Hepatocyte (in vitro differentiated cells): ENCODE results near the gene RIMS4. TPM values are rescaled to one million over a fixed set of nuclear protein-coding genes. Genes with fewer than 3 reads are reported as not detected.
A peak's percentile ranks its signal among the peaks of the same experiment; 100 is the strongest.

ENCODE experiments used
- DNase-seq: peaks from one replicate; pipeline ENCODE4 v3.0.0-alpha.2; 2016; ENCODE audit warnings: low spot score
- H2AFZ ChIP-seq: fragments of 200-600 bp; sonication (generic); 2 replicates; pipeline ENCODE4 v1.6.0; 2016; ENCODE audit warnings: antibody characterized with exemption, mild to moderate bottlenecking
- H3K27ac ChIP-seq: fragments of 200-600 bp; sonication (generic); 2 replicates; pipeline ENCODE4 v1.5.1; 2016; ENCODE audit warnings: mild to moderate bottlenecking
- H3K27me3 ChIP-seq: fragments of 200-600 bp; sonication (generic); 2 replicates; pipeline ENCODE4 v1.6.1; 2016
- H3K36me3 ChIP-seq: fragments of 200-600 bp; sonication (generic); replicated peaks from 2 replicates; pipeline ENCODE4 v1.5.1; 2016; ENCODE audit warnings: low read depth; ENCODE audit not compliant: insufficient read depth
- H3K4me1 ChIP-seq: fragments of 200-600 bp; sonication (generic); 2 replicates; pipeline ENCODE4 v1.5.1; 2016; ENCODE audit warnings: mild to moderate bottlenecking, moderate library complexity; ENCODE audit not compliant: insufficient read depth
- H3K4me2 ChIP-seq: fragments of 200-600 bp; sonication (generic); 2 replicates; pipeline ENCODE4 v1.6.0; 2016
- H3K4me3 ChIP-seq: fragments of 200-600 bp; sonication (generic); 2 replicates; pipeline ENCODE4 v1.5.1; 2016; ENCODE audit warnings: mild to moderate bottlenecking
- H3K79me2 ChIP-seq: fragments of 200-600 bp; sonication (generic); 2 replicates; pipeline ENCODE4 v1.6.0; 2017; ENCODE audit warnings: mild to moderate bottlenecking
- H3K9me2 ChIP-seq: fragments of 200-600 bp; sonication (generic); replicated peaks from 2 replicates; pipeline ENCODE4 v1.6.0; 2017; ENCODE audit warnings: mild to moderate bottlenecking; ENCODE audit not compliant: insufficient read depth
- H3K9me3 ChIP-seq: fragments of 200-600 bp; sonication (generic); 2 replicates; pipeline ENCODE4 v1.5.1; 2016; ENCODE audit warnings: low read depth, mild to moderate bottlenecking
- H4K20me1 ChIP-seq: fragments of 200-600 bp; sonication (generic); 2 replicates; pipeline ENCODE4 v1.6.0; 2016; ENCODE audit warnings: mild to moderate bottlenecking; ENCODE audit not compliant: insufficient read depth, poor library complexity, severe bottlenecking
- EZH2 ChIP-seq: fragments of 200-600 bp; sonication (generic); IDR thresholded peaks from 2 replicates; pipeline ENCODE4 v1.6.1; 2016; ENCODE audit warnings: antibody characterized with exemption, mild to moderate bottlenecking, borderline replicate concordance
- EZH2phosphoT487 ChIP-seq: fragments of 200-600 bp; sonication (generic); IDR thresholded peaks from one replicate; pipeline ENCODE4 v1.6.1; 2018; ENCODE audit warnings: antibody characterized with exemption, mild to moderate bottlenecking, low read depth, moderate library complexity; ENCODE audit not compliant: unreplicated experiment, severe bottlenecking
- whole genome bisulfite sequencing: methylation state at CpG from one replicate; pipeline ENCODE4 v1.1.6; 2016; ENCODE audit warnings: low lambda C conversion rate; ENCODE audit errors: missing lambda C conversion rate; 5-methylcytosine and 5-hydroxymethylcytosine counted together
- polyA plus RNA-seq: library from polyadenylated mRNA; unstranded; fragments of >200 nt; fragmentation: Nextera tagmentation; extraction: Ambion mirVana; gene quantifications from 2 replicates; pipeline ENCODE4 v1.2.1, GENCODE V29; 2016
- total RNA-seq: library from RNA; depleted of rRNA; stranded (reverse); fragments of >200 nt; gene quantifications from 2 replicates; pipeline ENCODE4 v1.2.3, GENCODE V29; 2014
- TF ChIP-seq, protein P1 (sequence below): fragments of 200-600 bp; sonication (generic); IDR thresholded peaks from 2 replicates; pipeline ENCODE4 v1.5.1; 2016; ENCODE audit warnings: antibody characterized with exemption, mild to moderate bottlenecking; ENCODE audit not compliant: poor library complexity

Gene RIMS4
- total and polyA plus RNA-seq, 2 experiments from 2014 or later, result 5.1 to 9.0 TPM

DNA sequence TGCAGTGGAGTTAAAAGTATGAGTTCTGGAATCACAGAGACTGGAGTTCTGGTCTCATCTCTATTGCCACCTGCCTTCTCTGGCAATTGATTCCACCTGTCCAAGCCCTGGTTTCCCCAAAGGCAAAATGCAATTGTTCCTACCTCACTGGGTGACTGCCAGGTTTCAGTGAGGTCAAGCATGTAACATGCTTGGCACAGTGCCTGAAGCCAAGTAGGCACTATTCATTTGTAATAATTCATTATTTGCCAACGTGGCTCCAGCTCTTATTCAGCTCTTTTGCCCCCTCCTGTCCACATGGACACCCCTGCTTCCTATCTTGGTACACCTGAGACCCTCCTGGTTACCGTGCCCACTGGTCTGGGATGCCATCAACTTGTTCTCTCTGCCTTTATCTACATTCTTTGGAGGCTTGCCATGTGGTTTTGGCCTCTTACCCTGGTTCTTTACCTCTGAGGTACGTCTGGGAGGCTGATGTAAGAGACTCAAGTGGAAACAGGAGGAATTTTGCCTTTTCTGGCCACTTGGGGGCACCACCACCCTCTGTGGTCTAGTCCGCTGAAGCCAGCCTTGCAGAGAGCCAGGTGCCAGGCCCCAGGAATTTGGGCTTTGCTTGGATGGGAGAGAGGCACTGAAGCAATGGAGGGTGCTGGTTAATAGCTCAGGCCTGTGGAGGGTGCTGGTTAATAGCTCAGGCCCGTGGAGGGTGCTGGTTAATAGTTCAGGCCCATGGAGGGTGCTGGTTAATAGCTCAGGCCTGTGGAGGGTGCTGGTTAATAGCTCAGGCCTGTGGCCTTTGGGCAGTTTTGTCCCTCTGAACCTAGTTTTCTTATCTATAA is 63.0 kb downstream of the RIMS4 start:
- Histone ChIP-seq H3K9me2 (no peaks in the 10 kb centered on the region), H3K4me2 (no peak overlapping the region)
- 19% methylated on average over 5 of the region's 5 CpGs for WGBS

DNA sequence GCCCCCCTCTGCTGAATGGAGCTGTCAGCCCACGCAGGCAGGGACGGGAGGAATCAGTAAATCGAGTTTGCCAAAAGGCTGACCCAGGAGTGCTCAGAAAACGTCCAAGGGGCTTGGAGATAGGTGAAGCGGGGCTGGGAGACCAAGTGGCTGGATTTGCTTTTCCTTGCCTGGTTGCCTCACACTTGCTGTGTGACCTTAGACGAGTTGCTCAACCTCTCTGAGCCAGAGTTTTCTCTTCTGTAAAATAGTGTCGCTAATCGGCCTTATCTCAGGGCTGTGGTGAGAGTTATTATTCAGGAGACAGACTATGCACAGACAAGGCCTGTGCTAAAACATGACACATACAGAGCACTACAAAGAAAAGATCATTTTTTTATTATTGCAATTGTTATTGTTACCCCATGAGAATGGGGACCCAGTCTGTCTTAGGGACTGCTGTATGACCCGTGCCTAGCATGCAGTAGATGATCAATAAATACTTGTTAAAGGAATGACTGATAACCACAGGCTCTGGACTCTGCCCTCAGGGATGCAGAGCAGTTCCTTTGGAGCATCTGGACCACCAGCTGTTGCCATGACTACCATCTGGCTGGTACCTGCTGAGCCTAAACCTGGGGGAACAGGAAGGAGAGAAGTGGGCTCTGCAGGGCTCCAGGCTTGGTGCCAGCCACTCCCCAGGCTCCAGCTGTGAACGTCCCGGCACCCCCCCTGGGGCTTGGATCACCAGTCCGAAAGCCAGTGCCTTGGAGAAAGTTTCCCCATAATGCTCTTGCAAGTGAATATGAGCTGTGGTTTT is 63.8 kb downstream of the RIMS4 start:
- Histone ChIP-seq H3K27ac (no peak overlapping the region), H2AFZ (peak overlapping the region; percentile 61), H4K20me1 (no peaks in the 10 kb centered on the region), H3K4me3 (peak overlapping the region; percentile 47), H3K27me3 (peaks cover 4% of the 10 kb centered on the region), H3K36me3 (no peaks in the 10 kb centered on the region), H3K4me2 (peak overlapping the region; percentile 99), H3K4me1 (peaks cover 10% of the 10 kb centered on the region), H3K9me2 (no peaks in the 10 kb centered on the region), H3K79me2 (no peaks in the 10 kb centered on the region), H3K9me3 (no peaks in the 10 kb centered on the region)
- no peak for DNase-seq
- WGBS, result 45% methylated on average over 12 of the region's 12 CpGs
- TF ChIP-seq, protein P1, sequence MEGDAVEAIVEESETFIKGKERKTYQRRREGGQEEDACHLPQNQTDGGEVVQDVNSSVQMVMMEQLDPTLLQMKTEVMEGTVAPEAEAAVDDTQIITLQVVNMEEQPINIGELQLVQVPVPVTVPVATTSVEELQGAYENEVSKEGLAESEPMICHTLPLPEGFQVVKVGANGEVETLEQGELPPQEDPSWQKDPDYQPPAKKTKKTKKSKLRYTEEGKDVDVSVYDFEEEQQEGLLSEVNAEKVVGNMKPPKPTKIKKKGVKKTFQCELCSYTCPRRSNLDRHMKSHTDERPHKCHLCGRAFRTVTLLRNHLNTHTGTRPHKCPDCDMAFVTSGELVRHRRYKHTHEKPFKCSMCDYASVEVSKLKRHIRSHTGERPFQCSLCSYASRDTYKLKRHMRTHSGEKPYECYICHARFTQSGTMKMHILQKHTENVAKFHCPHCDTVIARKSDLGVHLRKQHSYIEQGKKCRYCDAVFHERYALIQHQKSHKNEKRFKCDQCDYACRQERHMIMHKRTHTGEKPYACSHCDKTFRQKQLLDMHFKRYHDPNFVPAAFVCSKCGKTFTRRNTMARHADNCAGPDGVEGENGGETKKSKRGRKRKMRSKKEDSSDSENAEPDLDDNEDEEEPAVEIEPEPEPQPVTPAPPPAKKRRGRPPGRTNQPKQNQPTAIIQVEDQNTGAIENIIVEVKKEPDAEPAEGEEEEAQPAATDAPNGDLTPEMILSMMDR, result no peak
- TF ChIP-seq EZH2phosphoT487 (no peak), EZH2 (no peak)

More for the DNA sequence above, 63.0 kb downstream of the RIMS4 start:
- no peak overlapping the region for H2AFZ ChIP-seq
- H3K36me3 ChIP-seq, result no peaks in the 10 kb centered on the region
- no peak for TF ChIP-seq EZH2
- TF ChIP-seq, protein P1, result peak; percentile 69
- TF ChIP-seq EZH2phosphoT487, result no peak
- peaks cover 4% of the 10 kb centered on the region for H3K27me3 ChIP-seq
- H3K4me3 ChIP-seq, result no peak overlapping the region
- H3K9me3 ChIP-seq, result no peaks in the 10 kb centered on the region
- no peak overlapping the region for H3K27ac ChIP-seq
- no peaks in the 10 kb centered on the region for H4K20me1 ChIP-seq
- peak; percentile 86 for DNase-seq
- no peaks in the 10 kb centered on the region for H3K79me2 ChIP-seq
- peaks cover 10% of the 10 kb centered on the region for H3K4me1 ChIP-seq

DNA sequence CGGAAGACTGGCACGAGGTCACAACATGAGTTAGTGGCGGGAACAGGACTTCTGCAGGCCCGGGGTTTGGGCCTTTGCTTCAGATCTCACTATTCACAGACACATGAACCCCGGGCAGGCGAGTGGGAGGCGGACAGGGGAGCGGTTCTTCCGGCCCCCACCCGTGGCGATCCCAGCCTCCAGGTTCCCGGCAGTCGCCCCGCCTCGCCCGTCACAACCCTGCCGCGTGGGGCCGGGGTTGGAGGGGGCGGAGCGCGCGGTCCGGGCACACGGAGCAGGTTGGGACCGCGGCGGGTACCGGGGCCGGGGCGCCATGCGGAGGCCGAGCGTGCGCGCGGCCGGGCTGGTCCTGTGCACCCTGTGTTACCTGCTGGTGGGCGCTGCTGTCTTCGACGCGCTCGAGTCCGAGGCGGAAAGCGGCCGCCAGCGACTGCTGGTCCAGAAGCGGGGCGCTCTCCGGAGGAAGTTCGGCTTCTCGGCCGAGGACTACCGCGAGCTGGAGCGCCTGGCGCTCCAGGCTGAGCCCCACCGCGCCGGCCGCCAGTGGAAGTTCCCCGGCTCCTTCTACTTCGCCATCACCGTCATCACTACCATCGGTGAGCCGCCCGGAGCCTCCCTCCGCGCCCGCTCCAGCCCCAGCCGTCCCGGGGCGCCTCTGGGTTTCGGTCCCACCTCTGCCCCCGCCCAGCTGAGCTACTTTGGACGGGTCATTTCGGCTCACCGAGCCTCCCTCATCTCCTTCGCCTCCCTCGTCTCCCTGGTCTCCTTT is 64.6 kb downstream of the RIMS4 start, which contains the start of gene KCNK15:
KCNK15 (plus strand) TSS at position 268 of the 769 bp plus-strand sequence; CDS start at position 314, 46 bp downstream.
- no peak within 1 kb of the TSS for H3K27ac ChIP-seq
- no peaks in the 10 kb centered on the region for H3K9me2 ChIP-seq
- peak; percentile 60 for DNase-seq
- H4K20me1 ChIP-seq, result no peaks in the 10 kb centered on the region
- peak within 1 kb of the TSS; percentile 47 for H3K4me3 ChIP-seq
- 4% methylated on average over 55 of the region's 81 CpGs for WGBS
- no peaks in the 10 kb centered on the region for H3K9me3 ChIP-seq
- TF ChIP-seq, protein P1, result no peak
- no peak for TF ChIP-seq EZH2
- no peak for TF ChIP-seq EZH2phosphoT487
- no peaks in the 10 kb centered on the region for H3K79me2 ChIP-seq
- H3K27me3 ChIP-seq, result peaks cover 4% of the 10 kb centered on the region
- peak within 1 kb of the TSS; percentile 61 for H2AFZ ChIP-seq
- H3K4me1 ChIP-seq, result peaks cover 10% of the 10 kb centered on the region
- no peaks in the 10 kb centered on the region for H3K36me3 ChIP-seq
- peak within 1 kb of the TSS; percentile 99 for H3K4me2 ChIP-seq
